Measurements from ENCODE around the gene DLGAP1. TPM values are rescaled to one million over a fixed set of nuclear protein-coding genes. Genes with fewer than 3 reads are reported as not detected.

Gene DLGAP1
- total RNA-seq, 1 experiment from 2014 or later: 23.2 TPM

DNA sequence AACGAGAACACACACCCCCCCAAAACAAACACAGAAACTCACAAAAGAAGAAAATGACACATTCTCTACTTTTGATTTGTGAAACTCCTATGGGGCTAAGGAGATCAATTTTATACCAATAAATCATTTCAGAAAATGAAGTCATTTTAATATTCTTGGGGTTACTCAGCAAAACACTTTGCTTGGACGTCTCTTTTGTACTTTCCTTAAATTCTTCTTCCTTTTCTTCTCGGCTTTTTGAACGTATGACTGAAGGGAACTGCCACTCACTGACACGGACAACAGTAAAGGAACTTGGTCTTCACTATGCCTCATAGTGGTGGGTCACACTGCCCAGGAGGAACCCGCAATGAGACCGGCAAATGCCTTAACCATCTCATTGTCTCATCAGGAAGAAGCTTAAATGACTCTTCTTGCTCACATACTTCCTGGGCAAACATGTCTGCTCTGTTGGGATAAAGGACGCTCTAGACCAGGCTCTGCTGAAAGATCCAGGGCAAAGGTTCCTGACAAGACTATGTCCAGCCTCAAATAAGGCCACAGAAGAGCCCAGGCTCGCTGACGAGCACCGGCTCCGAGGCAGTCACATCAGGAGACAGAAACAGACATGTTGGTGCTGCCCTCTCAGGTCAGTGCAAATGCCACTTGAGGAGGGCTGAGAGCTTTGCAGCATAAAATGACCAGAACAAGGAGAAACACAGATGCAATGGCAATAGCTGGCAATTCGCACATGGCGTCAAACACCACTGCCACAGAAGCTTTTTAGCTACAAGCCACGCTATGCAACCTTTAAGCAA, 799.7 kb downstream of the DLGAP1 start:
- Histone ChIP-seq H3K4me2 (ENCODE audit: insufficient read depth, insufficient read length, low read length) (no peak overlapping the region), H3K27ac (ENCODE audit: insufficient read length, low read depth, low read length) (no peak overlapping the region), H3K79me1 (ENCODE audit: insufficient read depth, low read depth, low read length, poor library complexity, severe bottlenecking) (no peaks in the 10 kb centered on the region), H4K5ac (ENCODE audit: insufficient read length, low read depth, low read length) (no peak overlapping the region), H2AFZ (ENCODE audit: low read length) (no peak overlapping the region), H3K23ac (ENCODE audit: insufficient read length, low read depth, low read length) (no peak overlapping the region), H2BK12ac (ENCODE audit: insufficient read length, low read depth, low read length) (no peak overlapping the region), H3K27me3 (ENCODE audit: insufficient read depth, low read length) (no peaks in the 10 kb centered on the region), H3T11ph (ENCODE audit: low read length) (no peak overlapping the region), H3K14ac (ENCODE audit: insufficient read depth, low read length) (no peak overlapping the region), H2BK120ac (ENCODE audit: low read depth, low read length, poor library complexity, severe bottlenecking) (no peak overlapping the region), H4K20me1 (ENCODE audit: control insufficient read depth, insufficient read depth, insufficient read length) (no peaks in the 10 kb centered on the region), H3K9ac (ENCODE audit: extremely low read depth, insufficient read length, low read length) (no peak overlapping the region), H3K79me2 (ENCODE audit: insufficient read depth, low read length) (no peaks in the 10 kb centered on the region), H3K23me2 (ENCODE audit: insufficient read length, low read depth, low read length, poor library complexity, severe bottlenecking) (no peaks in the 10 kb centered on the region), H3K56ac (ENCODE audit: insufficient read length, low read depth, low read length) (no peak overlapping the region), H3K18ac (ENCODE audit: insufficient read length, low read depth, low read length) (no peak overlapping the region), H2BK15ac (ENCODE audit: low read depth, low read length) (no peak overlapping the region), H3K4ac (ENCODE audit: low read depth, low read length) (no peak overlapping the region), H3K9me3 (ENCODE audit: control insufficient read depth, low read depth, low read length) (no peaks in the 10 kb centered on the region), H4K8ac (replicated peaks; ENCODE audit: insufficient read length, low read depth, low read length) (no peak overlapping the region), H2BK20ac (ENCODE audit: low read depth, low read length, poor library complexity, severe bottlenecking) (no peak overlapping the region), H4K91ac (ENCODE audit: insufficient read length, low read depth, low read length) (no peak overlapping the region), H3K4me1 (ENCODE audit: insufficient read depth, low read length) (peaks cover 3% of the 10 kb centered on the region; the same call in 1 of the 2 replicates), H2BK5ac (ENCODE audit: insufficient read length, low read length) (no peak overlapping the region), H2AK5ac (ENCODE audit: insufficient read length, low read length) (no peak overlapping the region)
- H3K4me1 Mint-ChIP-seq: peaks cover 29 to 32% of the 10 kb centered on the region in 2 experiments
- H3K27me3 Mint-ChIP-seq (ENCODE audit: low read depth): no peaks in the 10 kb centered on the region; the same call in 1 of the 2 replicates
- peaks cover 0 to 4% (median 0%) of the 10 kb centered on the region in 3 experiments; a peak in 1 of 7 replicates for H3K36me3 Mint-ChIP-seq (ENCODE audit: insufficient read depth in 1 of 3, low read depth in 3 of 3)
- WGBS (ENCODE audit: extremely low coverage, insufficient read length, low lambda C conversion rate): no CpG with 5 or more reads among the region's 15 CpGs
- no peak for TF ChIP-seq CTCF (conservative IDR thresholded peaks at IDR 0.05)
- DNase-seq: no peak
- peak overlapping the region; percentile 35 to 48 (median 38); a peak in 4 of 7 replicates for H3K27ac Mint-ChIP-seq
- no peak overlapping the region for H3K4me3 Mint-ChIP-seq
- H3K9me3 Mint-ChIP-seq: no peaks in the 10 kb centered on the region
